HG02571 (cell line): ENCODE results near the gene NTN1.

Experiments used
- ATAC-seq: cut with Tn5 transposase; IDR thresholded peaks from one replicate; pipeline ENCODE4 v1.9.1; 2021; ENCODE audit warnings: mild to moderate bottlenecking, moderate library complexity; ENCODE audit not compliant: unreplicated experiment

Gene NTN1

GRCh38 chr17:9185688-9186284 is 164.5 kb downstream of the NTN1 start:
- ATAC-seq, result no peak

DNA sequence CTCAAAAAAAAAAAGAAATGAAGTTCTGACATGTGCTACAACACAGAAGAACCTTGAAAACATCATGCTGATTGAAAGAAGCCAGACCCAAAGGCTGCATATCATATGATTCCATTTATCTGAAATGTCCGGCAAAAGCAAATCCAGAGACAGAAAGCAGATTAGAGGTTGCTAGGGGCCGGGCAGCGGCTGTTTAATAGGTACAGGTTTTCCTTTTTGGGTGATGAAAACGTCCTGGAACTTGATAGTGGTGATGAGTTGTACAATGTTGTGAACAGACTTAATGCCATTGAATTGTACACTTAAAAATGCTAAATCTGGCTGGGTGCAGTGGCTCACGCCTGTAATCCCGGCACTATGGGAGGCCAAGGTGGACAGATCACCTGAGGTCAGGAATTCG is 166.5 kb downstream of the NTN1 start:
- ATAC-seq, result no peak

GRCh38 chr17:9188367-9188766 is 167.1 kb downstream of the NTN1 start:
- ATAC-seq, result no peak

- no peak for ATAC-seq
These were observed 168.6 kb downstream of the NTN1 start for GRCh38 chr17:9189870-9190269.

- ATAC-seq, result no peak
These were observed 170.7 kb downstream of the NTN1 start for GRCh38 chr17:9192010-9192409.

DNA sequence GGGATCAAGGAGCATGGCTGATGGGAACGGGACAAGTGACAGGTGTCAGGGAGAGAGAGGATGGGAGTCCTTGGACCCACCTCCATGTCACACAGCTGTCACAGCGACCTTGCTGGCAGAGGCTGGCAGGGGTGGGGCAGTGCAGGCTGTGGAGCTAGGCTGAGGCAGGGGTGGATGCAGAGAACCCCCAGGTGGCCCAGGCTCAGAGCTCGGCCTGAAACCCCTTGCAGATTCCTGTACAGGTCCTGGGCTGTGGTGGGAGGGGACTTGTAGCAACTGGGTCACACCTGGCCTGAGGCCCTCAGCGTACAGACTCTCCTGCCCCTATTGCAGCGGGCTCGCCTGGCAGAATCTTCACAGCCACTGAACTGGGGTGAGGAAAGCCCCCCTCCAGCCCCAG is 174.1 kb downstream of the NTN1 start:
- no peak for ATAC-seq

DNA sequence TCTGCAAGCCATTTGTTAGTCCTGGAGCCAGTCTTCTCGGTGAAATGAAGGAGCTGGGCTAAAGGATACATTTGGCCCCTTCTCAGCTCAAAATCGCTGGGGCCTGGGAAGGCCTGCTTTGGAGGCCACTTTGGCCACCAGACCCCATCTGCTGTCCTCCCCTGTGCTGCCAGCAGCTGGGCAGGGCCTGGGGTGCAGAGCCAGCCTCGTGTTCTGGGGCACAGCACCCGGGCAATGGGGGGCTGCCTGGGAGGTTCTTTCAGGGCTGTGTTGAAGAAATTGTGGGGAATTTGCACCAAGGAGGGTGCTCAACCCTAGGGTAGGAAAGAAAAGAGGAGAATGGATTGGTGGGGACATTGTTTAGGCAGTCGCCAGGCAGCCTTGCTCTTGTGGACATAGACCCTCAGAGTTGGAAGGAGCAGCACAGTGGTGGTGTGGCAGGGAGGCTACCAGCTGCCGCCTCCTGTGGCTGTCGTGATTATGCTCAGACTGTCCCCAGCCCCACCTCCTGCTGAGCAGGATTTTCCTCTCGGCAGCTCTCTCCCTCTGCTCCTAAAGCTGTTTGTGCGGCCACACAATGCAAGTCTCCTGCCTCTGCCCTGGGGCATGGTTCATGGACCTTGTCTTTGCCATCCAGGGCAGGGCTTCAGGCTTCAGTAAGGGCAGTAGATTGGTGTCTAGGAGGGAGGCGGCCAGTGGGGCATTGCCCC is 174.8 kb downstream of the NTN1 start:
- no peak for ATAC-seq

- ATAC-seq, result no peak
These were observed 178.6 kb downstream of the NTN1 start for GRCh38 chr17:9199571-9200551.

- ATAC-seq, result peak; percentile 77
These were observed 179.5 kb downstream of the NTN1 start for GRCh38 chr17:9200699-9201359.

DNA sequence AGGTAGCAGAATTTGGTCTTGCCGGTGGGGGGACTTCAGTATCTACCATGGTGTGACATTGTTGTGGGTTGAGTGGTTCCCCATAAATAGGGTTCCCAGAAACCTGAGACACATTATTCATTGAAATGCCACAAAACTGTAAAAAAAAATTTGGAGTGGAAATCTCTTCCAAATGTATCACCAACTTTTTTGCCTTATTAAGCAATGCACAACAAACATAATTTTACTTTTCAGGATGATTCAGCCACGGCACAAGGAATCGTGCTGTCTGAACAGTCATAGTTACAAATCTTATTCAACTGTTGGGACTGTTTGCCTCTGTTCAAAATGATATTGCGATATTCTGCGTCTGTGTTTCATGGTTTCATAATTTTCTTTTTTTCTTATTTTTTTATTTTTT is 181.2 kb downstream of the NTN1 start:
- ATAC-seq, result no peak

GRCh38 chr17:9203771-9204425 is 182.6 kb downstream of the NTN1 start:
- ATAC-seq, result no peak

- no peak for ATAC-seq
These were observed 183.5 kb downstream of the NTN1 start for GRCh38 chr17:9204637-9205329.

DNA sequence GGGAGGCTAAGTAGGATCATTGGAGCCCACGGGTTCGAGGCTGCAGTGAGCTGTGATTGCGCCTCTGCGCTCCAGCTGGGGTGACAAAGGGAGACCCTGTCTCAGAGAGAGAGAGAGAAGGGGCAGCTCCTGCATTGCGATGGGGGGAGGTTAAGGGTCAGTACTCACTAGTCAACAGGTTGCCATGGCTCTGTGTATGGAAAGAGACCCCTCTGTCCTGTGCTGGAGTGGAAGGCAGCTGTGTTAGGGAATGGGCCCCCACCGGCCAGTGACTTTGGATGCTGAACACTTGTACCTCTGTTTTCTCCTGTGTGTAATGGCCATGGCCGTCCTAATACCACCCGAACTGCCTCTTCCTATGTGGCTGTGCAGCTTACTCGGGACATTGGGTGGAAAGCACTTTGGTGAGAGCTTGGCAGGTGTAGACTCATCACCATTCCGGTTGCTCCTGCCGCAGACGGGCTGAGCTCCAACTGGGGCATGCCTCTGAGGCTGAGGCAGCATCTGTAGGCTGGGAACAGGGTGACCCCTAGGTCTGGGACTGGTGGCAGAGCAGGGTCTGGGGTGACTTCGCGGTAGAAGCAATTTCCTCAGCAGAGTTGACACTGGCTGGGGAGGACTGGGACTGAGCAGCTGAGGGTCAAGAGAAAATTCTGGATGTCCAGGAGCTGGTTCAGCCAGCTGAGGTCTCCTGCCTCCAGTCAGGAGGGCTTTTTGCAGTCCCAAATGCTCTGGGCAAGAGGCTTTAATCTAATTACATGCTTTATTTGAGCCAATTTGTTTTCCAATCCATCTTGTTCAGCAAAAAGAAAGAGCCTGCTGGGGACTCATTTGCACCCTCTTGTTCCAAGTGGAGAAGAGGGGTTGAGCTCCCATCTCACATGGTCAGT is 184.5 kb downstream of the NTN1 start:
- no peak for ATAC-seq

- ATAC-seq, result no peak
These were observed 185.0 kb downstream of the NTN1 start for GRCh38 chr17:9206410-9206703.

- ATAC-seq, result no peak
These were observed 185.5 kb downstream of the NTN1 start for GRCh38 chr17:9206741-9207332.

- no peak for ATAC-seq
These were observed 187.2 kb downstream of the NTN1 start for GRCh38 chr17:9208381-9209105.

GRCh38 chr17:9209347-9209746 is 188.0 kb downstream of the NTN1 start:
- ATAC-seq, result no peak

DNA sequence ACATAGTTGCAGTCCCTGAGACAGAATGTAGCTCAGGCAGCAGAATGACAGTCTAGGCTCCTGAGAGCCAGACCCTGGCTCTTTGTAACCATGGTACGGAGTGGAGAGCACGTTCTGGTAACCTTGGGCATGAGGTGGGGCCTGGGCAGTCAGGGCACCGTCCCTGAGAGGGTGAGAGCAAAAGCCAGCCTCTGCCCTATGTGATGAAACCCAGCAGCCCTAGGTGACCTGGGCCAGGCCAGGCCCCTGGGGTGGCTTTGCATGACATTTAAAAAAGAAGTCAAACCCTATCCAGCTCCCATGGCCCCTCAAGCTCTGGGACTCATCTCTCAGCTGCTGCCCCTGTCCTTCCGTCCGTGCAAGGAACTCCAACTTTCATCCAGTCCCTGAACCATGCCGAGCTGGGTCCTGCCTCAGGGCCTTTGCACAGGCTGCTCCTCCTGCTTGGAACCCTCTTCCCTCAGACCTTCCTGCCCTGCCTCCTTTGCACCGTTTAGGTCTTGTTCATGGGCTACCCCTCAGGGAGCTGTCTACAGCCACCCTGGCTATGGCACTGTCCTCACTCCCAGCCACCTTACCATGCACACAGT is 188.6 kb downstream of the NTN1 start:
- ATAC-seq, result no peak
